Skeletal muscle cell (primary cell): ENCODE data around the gene DSEL.

Experiments
- DNase-seq: peaks from one replicate; pipeline ENCODE4 v3.0.0-alpha.2; 2010; ENCODE audit warnings: low read depth
- H3K4me3 ChIP-seq: 2 replicates; pipeline ENCODE4 v1.5.1; 2011; ENCODE audit warnings: low read depth, mild to moderate bottlenecking, control low read depth, low read length, moderate library complexity

Gene DSEL

GRCh38 chr18:67508146-67508545 is 8.4 kb downstream of the DSEL start:
- DNase-seq: no peak
- H3K4me3 ChIP-seq: no peak overlapping the region

DNA sequence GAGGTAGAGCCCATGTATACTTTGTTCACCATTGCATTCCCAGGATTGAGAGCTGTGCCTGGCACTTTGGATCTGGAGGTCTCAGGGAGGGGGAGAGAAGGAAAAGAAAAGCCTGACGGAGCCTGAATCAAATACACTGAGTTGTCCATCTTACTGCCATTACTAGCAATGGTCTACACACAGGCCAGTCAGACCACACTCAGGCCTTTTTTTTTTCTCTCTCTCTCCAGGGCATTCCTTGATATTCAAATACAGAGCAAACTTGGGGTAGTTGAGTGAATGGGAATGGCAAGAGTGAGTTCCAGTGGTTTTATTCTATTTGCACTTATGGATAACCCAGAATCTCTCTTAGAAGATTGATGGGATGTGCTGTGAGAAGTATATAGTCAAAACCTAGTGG is 11.8 kb downstream of the DSEL start:
- no peak overlapping the region for H3K4me3 ChIP-seq
- DNase-seq: no peak

DNA sequence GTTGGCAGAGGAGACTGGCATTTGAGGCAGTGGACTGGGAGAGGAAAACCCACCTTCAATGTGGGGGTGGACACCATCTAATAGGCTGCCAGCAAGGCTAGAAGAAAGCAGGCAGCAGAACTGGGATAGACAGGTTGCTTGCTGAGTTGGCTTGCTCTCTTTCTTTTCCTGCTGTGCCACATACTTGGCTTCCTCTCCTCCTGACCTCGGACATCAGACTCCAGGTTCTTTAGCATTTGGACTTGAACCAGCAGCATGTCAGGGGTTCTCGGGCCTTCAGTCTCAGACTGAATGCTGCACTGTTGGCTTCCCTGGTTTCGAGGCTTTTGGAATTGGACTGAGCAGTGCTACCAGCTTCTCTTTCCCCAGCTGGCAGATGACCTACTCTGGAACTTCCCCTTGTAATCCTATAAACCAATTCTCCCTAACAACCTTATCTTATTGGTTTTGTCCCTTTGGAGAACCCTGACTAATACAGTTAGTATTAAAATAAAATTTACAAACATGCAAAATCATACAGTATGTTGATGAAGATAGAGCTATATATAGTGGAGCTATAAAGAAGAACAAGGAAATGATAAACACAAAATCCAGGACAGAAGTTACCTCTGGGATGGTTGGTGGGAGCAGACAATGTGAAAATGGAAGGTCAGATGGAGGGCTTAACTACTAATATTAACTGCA is 15.9 kb downstream of the DSEL start:
- no peak for DNase-seq
- H3K4me3 ChIP-seq: no peak overlapping the region

- H3K4me3 ChIP-seq: no peak overlapping the region
- DNase-seq: no peak
Measured at GRCh38 chr18:67496469-67496868, 20.1 kb downstream of the DSEL start.

- no peak for DNase-seq
- no peak overlapping the region for H3K4me3 ChIP-seq
Measured at GRCh38 chr18:67486534-67486933, 30.0 kb downstream of the DSEL start.

GRCh38 chr18:67485655-67486054 is 30.9 kb downstream of the DSEL start:
- H3K4me3 ChIP-seq: no peak overlapping the region
- DNase-seq: no peak

GRCh38 chr18:67484458-67484857 is 32.1 kb downstream of the DSEL start:
- DNase-seq: no peak
- H3K4me3 ChIP-seq: no peak overlapping the region

DNA sequence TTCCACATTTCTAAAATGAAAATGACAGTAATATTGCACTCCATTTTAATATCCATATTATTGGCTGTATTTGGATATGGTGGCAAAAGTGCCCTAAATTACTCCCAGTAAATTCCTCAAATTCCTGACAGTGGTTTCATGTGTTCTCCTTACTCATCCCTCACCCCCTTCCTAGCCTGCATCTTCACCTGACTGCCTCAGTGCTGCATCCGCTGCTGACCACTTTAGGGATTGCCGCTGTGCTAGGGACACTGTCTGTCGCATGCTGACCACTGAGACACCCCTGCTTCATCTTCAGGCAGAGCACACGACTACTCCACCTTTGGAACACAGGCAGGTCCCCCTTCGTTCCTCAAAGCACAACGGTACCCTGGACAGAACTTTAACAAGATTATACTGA is 32.6 kb downstream of the DSEL start:
- no peak for DNase-seq
- H3K4me3 ChIP-seq: no peak overlapping the region

- H3K4me3 ChIP-seq: no peak overlapping the region
- DNase-seq: peak; percentile 3
Measured at GRCh38 chr18:67483237-67483636, 33.3 kb downstream of the DSEL start.

DNA sequence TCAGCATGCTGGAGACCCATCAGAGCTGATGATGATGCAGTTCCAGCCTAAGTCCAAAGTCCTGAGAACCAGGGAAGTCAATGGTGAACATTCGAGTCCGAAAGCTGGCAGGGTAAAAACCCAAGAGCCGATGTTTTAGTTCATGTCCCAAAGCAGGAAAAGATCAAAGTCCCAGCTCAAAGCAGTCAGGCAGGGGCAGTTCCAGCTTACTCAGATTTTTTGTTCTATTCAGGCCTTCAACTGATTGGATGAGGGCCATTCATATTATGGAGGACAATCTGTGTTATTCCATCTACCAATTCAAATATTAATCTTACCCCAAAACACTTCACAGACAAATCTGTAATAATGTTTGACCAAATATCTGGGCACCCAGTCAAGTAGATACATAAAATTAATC is 38.3 kb downstream of the DSEL start:
- no peak for DNase-seq
- H3K4me3 ChIP-seq: no peak overlapping the region

GRCh38 chr18:67477522-67477921 is 39.0 kb downstream of the DSEL start:
- no peak overlapping the region for H3K4me3 ChIP-seq
- no peak for DNase-seq

DNA sequence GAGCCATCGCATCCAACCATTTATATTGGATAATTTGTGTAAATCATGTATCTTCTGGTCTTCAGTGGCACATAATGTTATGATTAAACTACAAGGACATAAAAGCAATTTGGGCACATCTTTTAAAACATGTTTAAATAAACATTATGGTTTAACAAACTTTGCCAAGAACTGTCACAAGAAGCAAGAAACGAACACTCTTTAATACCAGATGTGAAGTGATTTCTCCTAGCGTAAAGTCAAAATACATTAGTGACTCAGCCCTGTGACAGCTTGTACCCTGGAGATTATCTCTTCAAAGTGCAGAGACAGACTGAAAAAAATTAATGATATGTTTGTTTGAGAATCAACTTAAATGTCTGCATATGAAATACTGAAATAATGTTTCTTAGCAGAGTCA is 39.9 kb downstream of the DSEL start:
- peak; percentile 0 for DNase-seq
- H3K4me3 ChIP-seq: no peak overlapping the region

DNA sequence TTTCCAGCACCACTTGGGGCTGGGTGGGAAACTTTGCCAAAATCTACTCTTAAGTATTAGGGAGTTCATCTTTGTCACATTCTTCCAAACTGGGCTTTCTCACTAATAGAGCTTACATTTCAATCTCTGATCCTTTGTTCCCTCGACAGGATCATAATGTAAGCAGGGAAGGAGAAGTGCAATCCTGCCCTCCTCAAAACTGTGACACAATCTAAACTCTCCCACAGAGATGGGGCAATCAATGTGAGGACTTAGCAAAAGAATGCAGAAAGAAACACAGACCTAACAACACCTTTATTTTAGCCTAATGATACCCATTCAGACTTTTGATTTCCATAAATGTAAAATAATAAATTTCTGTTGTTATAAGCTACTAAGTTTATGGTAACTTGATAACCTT is 40.8 kb downstream of the DSEL start:
- H3K4me3 ChIP-seq: no peak overlapping the region
- DNase-seq: peak; percentile 53

- DNase-seq: no peak
- no peak overlapping the region for H3K4me3 ChIP-seq
Measured at GRCh38 chr18:67468038-67468437, 48.5 kb downstream of the DSEL start.

- H3K4me3 ChIP-seq: no peak overlapping the region
- DNase-seq: no peak
Measured at GRCh38 chr18:67467188-67467587, 49.3 kb downstream of the DSEL start.

DNA sequence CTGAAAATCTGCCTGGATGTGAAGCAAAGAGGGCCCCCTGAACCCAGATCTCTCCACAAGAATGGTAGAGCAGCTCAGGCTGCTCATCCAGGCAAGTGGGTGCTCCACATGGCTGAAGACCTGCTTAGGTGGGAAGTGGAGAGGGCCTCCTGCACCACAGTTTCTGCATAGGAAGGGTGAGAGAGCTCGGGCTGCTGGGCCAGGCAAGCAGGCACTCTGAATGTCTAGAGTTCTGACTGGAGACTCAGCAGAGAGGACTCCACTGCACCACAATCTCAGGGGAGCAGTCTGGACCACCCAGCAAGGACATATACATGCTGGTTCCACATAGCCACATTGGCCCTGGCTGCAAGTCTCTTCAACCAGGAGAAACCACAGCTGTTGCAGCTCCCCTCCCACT is 52.0 kb downstream of the DSEL start:
- H3K4me3 ChIP-seq: no peak overlapping the region
- DNase-seq: no peak

GRCh38 chr18:67463829-67464228 is 52.7 kb downstream of the DSEL start:
- DNase-seq: no peak
- H3K4me3 ChIP-seq: no peak overlapping the region

GRCh38 chr18:67456711-67457110 is 59.8 kb downstream of the DSEL start:
- DNase-seq: peak; percentile 7
- H3K4me3 ChIP-seq: no peak overlapping the region
